ENCODE measurements around the gene SEPHS2. TPM values are rescaled to one million over a fixed set of nuclear protein-coding genes. Genes with fewer than 3 reads are reported as not detected.
"Not testable (repeated sequence)": the region's sequence is repeated elsewhere in the genome, so short reads cannot be mapped to it uniquely, and the experiment has no call there.

The SEPHS2 gene
- polyA plus RNA-seq, 3 donors = 25.0 to 45.0 (median 38.6) TPM

- H3K27ac ChIP-seq (ENCODE audit: low read depth, low read length) = no peak overlapping the region
- WGBS, 3 donors = 72 to 90% (median 88%) methylated on average over 6 of the region's 6 CpGs
Observed at GRCh38 chr16:30413112-30413806, 32.4 kb downstream of the SEPHS2 start.

- 36 to 40% (median 40%) methylated on average over 15 of the region's 15 CpGs for WGBS, 3 donors
- H3K27ac ChIP-seq (ENCODE audit: low read depth, low read length) = no peak overlapping the region
Observed at GRCh38 chr16:30409125-30410060, 36.3 kb downstream of the SEPHS2 start.

- H3K27ac ChIP-seq (ENCODE audit: low read depth, low read length) = no peak overlapping the region
- WGBS, 3 donors = 17 to 28% (median 20%) methylated on average over 8 to 16 of the region's 19 CpGs
Observed at GRCh38 chr16:30407804-30408534, 37.7 kb downstream of the SEPHS2 start.

GRCh38 chr16:30407102-30407803 is 38.4 kb downstream of the SEPHS2 start, which contains the start of gene ZNF771:
TSS of gene ZNF771 (plus strand) at chr16:30407606. CDS start at chr16:30408054, 448 bp downstream.
- whole genome bisulfite sequencing, 3 donors = 0 to 1% (median 1%) methylated on average over 49 to 65 of the region's 65 CpGs
- no peak within 1 kb of the TSS for H3K27ac ChIP-seq (ENCODE audit: low read depth, low read length)

GRCh38 chr16:30406795-30407101 is 38.9 kb downstream of the SEPHS2 start:
- 15 to 18% (median 17%) methylated on average over 14 of the region's 14 CpGs for WGBS, 3 donors
- no peak overlapping the region for H3K27ac ChIP-seq (ENCODE audit: low read depth, low read length)

- 72 to 84% (median 80%) methylated on average over 8 of the region's 8 CpGs for WGBS, 3 donors
- no peak overlapping the region for H3K27ac ChIP-seq (ENCODE audit: low read depth, low read length)
Observed at GRCh38 chr16:30401768-30402425, 43.8 kb downstream of the SEPHS2 start.

GRCh38 chr16:30399435-30400186 is 46.1 kb downstream of the SEPHS2 start:
- H3K27ac ChIP-seq (ENCODE audit: low read depth, low read length) = no peak overlapping the region
- 12 to 17% (median 13%) methylated on average over 12 of the region's 12 CpGs for WGBS, 3 donors

GRCh38 chr16:30398661-30399434 is 46.8 kb downstream of the SEPHS2 start:
- WGBS, 3 donors = 80 to 88% (median 83%) methylated on average over 23 of the region's 23 CpGs
- H3K27ac ChIP-seq (ENCODE audit: low read depth, low read length) = no peak overlapping the region

GRCh38 chr16:30397776-30398660 is 47.7 kb downstream of the SEPHS2 start:
- no peak overlapping the region for H3K27ac ChIP-seq (ENCODE audit: low read depth, low read length)
- 88 to 94% (median 88%) methylated on average over 41 to 42 of the region's 42 CpGs for WGBS, 3 donors

GRCh38 chr16:30397056-30397455 is 48.6 kb downstream of the SEPHS2 start:
- 52 to 81% (median 54%) methylated on average over 4 of the region's 4 CpGs for WGBS, 3 donors
- no peak overlapping the region for H3K27ac ChIP-seq (ENCODE audit: low read depth, low read length)

- 69 to 84% (median 84%) methylated on average over 4 of the region's 4 CpGs for WGBS, 3 donors
- not testable (repeated sequence) for H3K27ac ChIP-seq (ENCODE audit: low read depth, low read length)
Observed at GRCh38 chr16:30396627-30397026, 49.0 kb downstream of the SEPHS2 start.

GRCh38 chr16:30395992-30396585 is 49.6 kb downstream of the SEPHS2 start:
- WGBS, 3 donors = 9 to 17% (median 15%) methylated on average over 13 of the region's 13 CpGs
- no peak overlapping the region for H3K27ac ChIP-seq (ENCODE audit: low read depth, low read length)

- H3K27ac ChIP-seq (ENCODE audit: low read depth, low read length) = no peak within 1 kb of the TSS
- WGBS, 3 donors = 0% methylated on average over 67 to 103 of the region's 103 CpGs
Observed at GRCh38 chr16:30395155-30395991, 50.3 kb downstream of the SEPHS2 start, which contains the start of gene ZNF48. TSS of gene ZNF48 (plus strand) at chr16:30395420. CDS start at chr16:30395795, 375 bp downstream.

GRCh38 chr16:30394592-30395154 is 51.0 kb downstream of the SEPHS2 start:
- H3K27ac ChIP-seq (ENCODE audit: low read depth, low read length) = no peak overlapping the region
- 6 to 12% (median 9%) methylated on average over 31 of the region's 31 CpGs for whole genome bisulfite sequencing, 3 donors
